ENCODE measurements around the gene PTCSC3.

The PTCSC3 gene

DNA sequence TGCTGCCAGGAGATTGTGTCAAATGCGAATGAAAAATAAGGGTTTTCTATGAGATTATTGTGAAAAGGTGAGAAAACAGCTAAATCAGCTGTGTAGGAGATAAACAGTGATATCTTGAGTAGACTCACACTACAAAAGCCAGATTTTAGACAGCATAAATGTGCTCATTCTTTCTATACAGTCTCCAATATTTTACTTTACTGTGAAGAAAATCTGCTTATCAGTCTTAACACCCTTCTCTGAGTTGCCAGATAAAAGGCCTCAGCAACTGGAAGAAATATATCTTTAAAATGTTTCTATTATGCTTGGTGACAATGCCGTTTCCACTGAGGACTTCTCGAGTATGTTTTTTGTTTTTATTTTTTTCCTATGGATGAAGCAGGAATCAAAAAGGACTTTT lies 47.0 kb upstream of the PTCSC3 start (continued):
- TF ChIP-seq, protein P1, sequence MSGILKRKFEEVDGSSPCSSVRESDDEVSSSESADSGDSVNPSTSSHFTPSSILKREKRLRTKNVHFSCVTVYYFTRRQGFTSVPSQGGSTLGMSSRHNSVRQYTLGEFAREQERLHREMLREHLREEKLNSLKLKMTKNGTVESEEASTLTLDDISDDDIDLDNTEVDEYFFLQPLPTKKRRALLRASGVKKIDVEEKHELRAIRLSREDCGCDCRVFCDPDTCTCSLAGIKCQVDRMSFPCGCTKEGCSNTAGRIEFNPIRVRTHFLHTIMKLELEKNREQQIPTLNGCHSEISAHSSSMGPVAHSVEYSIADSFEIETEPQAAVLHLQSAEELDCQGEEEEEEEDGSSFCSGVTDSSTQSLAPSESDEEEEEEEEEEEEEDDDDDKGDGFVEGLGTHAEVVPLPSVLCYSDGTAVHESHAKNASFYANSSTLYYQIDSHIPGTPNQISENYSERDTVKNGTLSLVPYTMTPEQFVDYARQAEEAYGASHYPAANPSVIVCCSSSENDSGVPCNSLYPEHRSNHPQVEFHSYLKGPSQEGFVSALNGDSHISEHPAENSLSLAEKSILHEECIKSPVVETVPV (CRISPR knock-in tag; IDR thresholded peaks at IDR 0.05): no peak
- no peak for TF ChIP-seq ZC3H10 (CRISPR knock-in tag; IDR thresholded peaks at IDR 0.05)
- TF ChIP-seq ESRRG (CRISPR knock-in tag; IDR thresholded peaks at IDR 0.05): no peak

DNA sequence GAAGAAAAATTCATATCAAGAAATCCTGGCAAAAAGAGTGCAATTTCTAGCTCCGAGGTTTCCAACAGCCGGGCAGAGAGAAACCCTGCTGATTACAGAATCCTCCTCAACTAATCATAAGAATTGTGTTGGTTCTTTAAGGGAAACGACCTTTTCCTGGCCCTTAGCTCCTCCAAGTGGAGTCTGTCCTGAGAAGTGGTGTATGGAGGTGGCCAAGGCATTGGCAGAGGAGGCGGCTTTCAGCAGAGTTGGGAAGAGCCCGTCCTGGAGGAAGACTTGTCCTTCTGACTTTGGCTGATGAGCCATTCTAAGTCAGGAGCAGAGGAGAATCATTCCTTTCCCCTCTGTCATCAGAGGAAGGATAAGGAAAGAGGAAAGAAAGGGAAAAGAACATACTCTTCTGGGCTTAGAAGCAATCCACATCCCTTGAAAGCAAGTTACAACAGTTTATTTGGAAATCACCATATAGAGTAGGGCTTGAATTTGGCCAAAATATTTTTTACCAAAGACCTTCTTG lies 46.5 kb upstream of the PTCSC3 start:
- ATAC-seq: no peak
- TF ChIP-seq RARB (CRISPR knock-in tag; IDR thresholded peaks at IDR 0.05) (no peak), ZFP30 (CRISPR knock-in tag; IDR thresholded peaks at IDR 0.05) (no peak), OSR1 (CRISPR knock-in tag; IDR thresholded peaks at IDR 0.05) (no peak), ZC3H10 (CRISPR knock-in tag; IDR thresholded peaks at IDR 0.05) (no peak), BACH2 (CRISPR knock-in tag; IDR thresholded peaks at IDR 0.05; ENCODE audit: borderline replicate concordance) (no peak), TOX (CRISPR knock-in tag; IDR thresholded peaks at IDR 0.05; ENCODE audit: borderline replicate concordance) (no peak), TCF4 (CRISPR knock-in tag; IDR thresholded peaks at IDR 0.05; ENCODE audit: borderline replicate concordance) (no peak), PPARA (CRISPR knock-in tag; IDR thresholded peaks at IDR 0.05; ENCODE audit: borderline replicate concordance) (no peak), ISL1 (CRISPR knock-in tag; IDR thresholded peaks at IDR 0.05) (no peak), ZNF8 (CRISPR knock-in tag; IDR thresholded peaks at IDR 0.05) (no peak), ARNTL (CRISPR knock-in tag; IDR thresholded peaks at IDR 0.05; ENCODE audit: borderline replicate concordance, low read depth) (no peak), CREB5 (CRISPR knock-in tag; IDR thresholded peaks at IDR 0.05; ENCODE audit: low read depth) (no peak), ESRRG (CRISPR knock-in tag; IDR thresholded peaks at IDR 0.05) (no peak), SNAI2 (CRISPR knock-in tag; IDR thresholded peaks at IDR 0.05) (no peak)
- TF ChIP-seq, protein P2, sequence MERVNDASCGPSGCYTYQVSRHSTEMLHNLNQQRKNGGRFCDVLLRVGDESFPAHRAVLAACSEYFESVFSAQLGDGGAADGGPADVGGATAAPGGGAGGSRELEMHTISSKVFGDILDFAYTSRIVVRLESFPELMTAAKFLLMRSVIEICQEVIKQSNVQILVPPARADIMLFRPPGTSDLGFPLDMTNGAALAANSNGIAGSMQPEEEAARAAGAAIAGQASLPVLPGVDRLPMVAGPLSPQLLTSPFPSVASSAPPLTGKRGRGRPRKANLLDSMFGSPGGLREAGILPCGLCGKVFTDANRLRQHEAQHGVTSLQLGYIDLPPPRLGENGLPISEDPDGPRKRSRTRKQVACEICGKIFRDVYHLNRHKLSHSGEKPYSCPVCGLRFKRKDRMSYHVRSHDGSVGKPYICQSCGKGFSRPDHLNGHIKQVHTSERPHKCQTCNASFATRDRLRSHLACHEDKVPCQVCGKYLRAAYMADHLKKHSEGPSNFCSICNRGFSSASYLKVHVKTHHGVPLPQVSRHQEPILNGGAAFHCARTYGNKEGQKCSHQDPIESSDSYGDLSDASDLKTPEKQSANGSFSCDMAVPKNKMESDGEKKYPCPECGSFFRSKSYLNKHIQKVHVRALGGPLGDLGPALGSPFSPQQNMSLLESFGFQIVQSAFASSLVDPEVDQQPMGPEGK (CRISPR knock-in tag; IDR thresholded peaks at IDR 0.05; ENCODE audit: borderline replicate concordance): no peak
- TF ChIP-seq, protein P3, sequence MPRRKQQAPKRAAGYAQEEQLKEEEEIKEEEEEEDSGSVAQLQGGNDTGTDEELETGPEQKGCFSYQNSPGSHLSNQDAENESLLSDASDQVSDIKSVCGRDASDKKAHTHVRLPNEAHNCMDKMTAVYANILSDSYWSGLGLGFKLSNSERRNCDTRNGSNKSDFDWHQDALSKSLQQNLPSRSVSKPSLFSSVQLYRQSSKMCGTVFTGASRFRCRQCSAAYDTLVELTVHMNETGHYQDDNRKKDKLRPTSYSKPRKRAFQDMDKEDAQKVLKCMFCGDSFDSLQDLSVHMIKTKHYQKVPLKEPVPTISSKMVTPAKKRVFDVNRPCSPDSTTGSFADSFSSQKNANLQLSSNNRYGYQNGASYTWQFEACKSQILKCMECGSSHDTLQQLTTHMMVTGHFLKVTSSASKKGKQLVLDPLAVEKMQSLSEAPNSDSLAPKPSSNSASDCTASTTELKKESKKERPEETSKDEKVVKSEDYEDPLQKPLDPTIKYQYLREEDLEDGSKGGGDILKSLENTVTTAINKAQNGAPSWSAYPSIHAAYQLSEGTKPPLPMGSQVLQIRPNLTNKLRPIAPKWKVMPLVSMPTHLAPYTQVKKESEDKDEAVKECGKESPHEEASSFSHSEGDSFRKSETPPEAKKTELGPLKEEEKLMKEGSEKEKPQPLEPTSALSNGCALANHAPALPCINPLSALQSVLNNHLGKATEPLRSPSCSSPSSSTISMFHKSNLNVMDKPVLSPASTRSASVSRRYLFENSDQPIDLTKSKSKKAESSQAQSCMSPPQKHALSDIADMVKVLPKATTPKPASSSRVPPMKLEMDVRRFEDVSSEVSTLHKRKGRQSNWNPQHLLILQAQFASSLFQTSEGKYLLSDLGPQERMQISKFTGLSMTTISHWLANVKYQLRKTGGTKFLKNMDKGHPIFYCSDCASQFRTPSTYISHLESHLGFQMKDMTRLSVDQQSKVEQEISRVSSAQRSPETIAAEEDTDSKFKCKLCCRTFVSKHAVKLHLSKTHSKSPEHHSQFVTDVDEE (CRISPR knock-in tag; IDR thresholded peaks at IDR 0.05): no peak

GRCh38 chr14:36222337-36222736 lies 45.8 kb upstream of the PTCSC3 start:
- no peak for ATAC-seq

More at GRCh38 chr14:36222337-36222736, 45.8 kb upstream of the PTCSC3 start:
- TF ChIP-seq, protein P1 (CRISPR knock-in tag; IDR thresholded peaks at IDR 0.05): no peak
- TF ChIP-seq, protein P4, sequence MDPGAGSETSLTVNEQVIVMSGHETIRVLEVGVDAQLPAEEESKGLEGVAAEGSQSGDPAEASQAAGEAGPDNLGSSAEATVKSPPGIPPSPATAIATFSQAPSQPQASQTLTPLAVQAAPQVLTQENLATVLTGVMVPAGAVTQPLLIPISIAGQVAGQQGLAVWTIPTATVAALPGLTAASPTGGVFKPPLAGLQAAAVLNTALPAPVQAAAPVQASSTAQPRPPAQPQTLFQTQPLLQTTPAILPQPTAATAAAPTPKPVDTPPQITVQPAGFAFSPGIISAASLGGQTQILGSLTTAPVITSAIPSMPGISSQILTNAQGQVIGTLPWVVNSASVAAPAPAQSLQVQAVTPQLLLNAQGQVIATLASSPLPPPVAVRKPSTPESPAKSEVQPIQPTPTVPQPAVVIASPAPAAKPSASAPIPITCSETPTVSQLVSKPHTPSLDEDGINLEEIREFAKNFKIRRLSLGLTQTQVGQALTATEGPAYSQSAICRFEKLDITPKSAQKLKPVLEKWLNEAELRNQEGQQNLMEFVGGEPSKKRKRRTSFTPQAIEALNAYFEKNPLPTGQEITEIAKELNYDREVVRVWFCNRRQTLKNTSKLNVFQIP (CRISPR knock-in tag; IDR thresholded peaks at IDR 0.05; ENCODE audit: borderline replicate concordance, low read depth): no peak
- TF ChIP-seq OSR1 (CRISPR knock-in tag; IDR thresholded peaks at IDR 0.05) (no peak), ZNF70 (CRISPR knock-in tag; IDR thresholded peaks at IDR 0.05) (no peak), PPARA (CRISPR knock-in tag; IDR thresholded peaks at IDR 0.05; ENCODE audit: borderline replicate concordance) (no peak), BACH2 (CRISPR knock-in tag; IDR thresholded peaks at IDR 0.05; ENCODE audit: borderline replicate concordance) (no peak), ZFP3 (CRISPR knock-in tag; IDR thresholded peaks at IDR 0.05) (no peak)
- TF ChIP-seq, protein P2 (CRISPR knock-in tag; IDR thresholded peaks at IDR 0.05; ENCODE audit: borderline replicate concordance): no peak
